ENCODE data around the gene TSPAN18.

Gene TSPAN18

GRCh38 chr11:44701276-44701675 lies 25.5 kb upstream of the TSPAN18 start:
- no peak for DNase-seq
- no peak for TF ChIP-seq POLR2A (IDR thresholded peaks at IDR 0.05; ENCODE audit: low read length)
- no peak for TF ChIP-seq GATA1 (IDR thresholded peaks at IDR 0.05; ENCODE audit: low read depth, low read length)

DNA sequence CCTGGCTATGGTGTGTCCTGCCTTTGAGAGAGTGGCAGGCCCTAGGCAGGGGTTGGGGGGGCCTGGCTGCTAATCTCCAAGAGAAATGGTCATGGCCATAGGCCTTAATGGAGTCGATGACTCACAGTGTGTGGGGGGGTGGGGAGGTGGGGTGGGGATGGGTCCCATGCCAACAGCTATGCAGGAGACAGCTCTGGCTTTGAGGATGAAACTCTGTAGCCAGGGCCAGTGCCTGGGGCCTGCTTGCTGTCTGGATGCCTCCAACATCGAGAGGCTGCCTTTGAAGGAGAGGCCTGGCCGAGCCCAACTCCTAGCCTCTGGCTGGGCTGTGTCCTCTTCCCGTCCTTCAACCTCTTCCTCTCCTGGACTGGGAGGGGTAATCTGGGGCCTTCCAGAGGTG lies 23.9 kb upstream of the TSPAN18 start:
- TF ChIP-seq POLR2A (IDR thresholded peaks at IDR 0.05; ENCODE audit: low read length), result no peak
- no peak for DNase-seq

- no peak for TF ChIP-seq GATA1 (IDR thresholded peaks at IDR 0.05; ENCODE audit: low read depth, low read length)
- no peak for TF ChIP-seq POLR2A (IDR thresholded peaks at IDR 0.05; ENCODE audit: low read length)
- no peak for DNase-seq
These were observed 19.7 kb upstream of the TSPAN18 start for GRCh38 chr11:44707094-44707493.

DNA sequence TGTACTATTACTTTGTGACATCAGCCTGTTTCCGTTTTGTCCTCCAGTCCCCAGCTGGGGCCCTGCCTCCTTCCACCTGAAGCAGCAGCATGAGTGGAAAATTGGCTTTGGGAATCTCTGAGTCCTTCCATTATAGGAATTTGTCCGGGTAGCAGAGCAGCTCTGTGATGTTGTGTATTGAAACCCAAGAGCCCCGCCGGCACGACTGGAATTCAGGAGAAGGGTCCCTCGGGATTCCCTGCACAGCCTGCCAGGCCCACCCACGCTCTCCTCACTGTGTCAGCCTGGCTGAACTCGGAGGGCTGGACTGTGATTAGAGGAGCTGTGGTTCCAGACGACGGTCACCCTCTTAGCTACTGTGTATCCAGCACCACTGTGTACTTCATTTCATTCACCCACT lies 18.8 kb upstream of the TSPAN18 start:
- TF ChIP-seq POLR2A (IDR thresholded peaks at IDR 0.05; ENCODE audit: low read length) (no peak), GATA1 (IDR thresholded peaks at IDR 0.05; ENCODE audit: low read depth, low read length) (no peak)
- no peak for DNase-seq

DNA sequence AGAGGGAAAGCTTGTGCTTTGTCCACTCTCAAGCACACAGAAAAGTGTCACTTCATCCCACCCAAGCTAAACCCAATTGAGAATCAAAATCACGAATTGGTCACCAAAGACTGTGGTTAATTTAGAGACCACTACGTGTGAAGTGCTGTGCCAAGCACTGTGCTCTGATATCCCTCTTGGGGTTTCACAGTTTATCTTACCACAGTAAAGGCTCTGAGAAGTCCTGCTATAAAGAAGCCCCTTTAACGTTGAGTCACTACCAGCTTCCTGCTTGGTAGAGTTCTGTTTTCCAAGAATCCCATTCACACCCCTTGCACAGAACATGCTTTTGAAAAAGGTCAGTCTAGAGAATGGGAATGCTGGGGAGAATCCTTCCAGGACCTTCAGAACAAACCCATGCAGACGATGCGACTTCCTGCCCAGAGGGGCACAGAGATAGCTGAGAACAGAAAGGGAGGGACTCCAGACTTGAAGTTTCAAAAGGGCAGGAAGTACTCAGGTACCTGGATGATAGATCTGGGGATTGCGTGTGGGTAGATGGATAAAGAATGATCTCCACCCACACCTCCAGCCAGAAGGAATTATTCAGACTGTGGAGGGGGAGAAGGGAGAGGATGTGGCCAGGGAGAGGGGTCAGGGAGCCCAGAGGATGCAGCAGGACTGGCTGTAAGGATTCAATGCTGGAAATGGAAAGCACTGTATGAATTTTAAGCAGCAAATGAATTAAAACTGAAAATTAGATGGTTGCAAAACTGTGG lies 18.1 kb upstream of the TSPAN18 start:
- TF ChIP-seq GATA1 (IDR thresholded peaks at IDR 0.05; ENCODE audit: low read depth, low read length) (no peak), POLR2A (IDR thresholded peaks at IDR 0.05; ENCODE audit: low read length) (no peak)
- no peak for DNase-seq

DNA sequence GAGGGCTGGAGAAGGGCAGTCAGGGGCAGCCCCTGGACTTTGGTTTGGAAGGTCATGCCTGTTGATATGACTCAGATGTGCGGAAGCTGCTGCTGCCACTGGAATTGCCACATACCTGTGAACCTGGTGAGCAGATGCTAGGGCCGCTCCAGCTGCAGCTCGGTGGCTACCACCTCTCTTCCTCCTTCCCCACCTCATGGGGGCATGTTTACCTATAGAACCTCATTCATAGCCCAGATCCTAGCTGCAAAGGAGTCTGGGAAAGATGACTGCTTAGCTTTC lies 17.5 kb upstream of the TSPAN18 start:
- TF ChIP-seq POLR2A (IDR thresholded peaks at IDR 0.05; ENCODE audit: low read length) (no peak), GATA1 (IDR thresholded peaks at IDR 0.05; ENCODE audit: low read depth, low read length) (no peak)

DNA sequence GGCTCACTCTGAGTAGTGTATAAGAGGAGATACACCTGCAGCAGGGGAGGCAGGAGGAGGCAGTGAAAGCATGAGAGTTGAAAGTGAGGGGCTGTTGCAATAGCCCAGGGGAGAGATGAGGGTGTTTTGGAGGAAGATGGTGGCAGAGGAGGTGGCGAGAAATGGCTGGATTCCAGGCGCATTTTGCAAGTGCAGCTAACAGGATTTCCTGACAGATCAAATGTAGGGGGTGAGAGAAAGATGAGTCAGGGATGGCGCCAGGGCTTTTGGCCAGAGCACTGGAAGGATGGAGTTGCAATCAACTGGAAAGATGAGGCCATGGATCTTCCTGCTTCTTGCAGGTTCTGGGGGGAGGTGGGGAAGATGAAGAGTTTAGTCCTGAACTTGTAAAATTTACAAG lies 16.8 kb upstream of the TSPAN18 start:
- TF ChIP-seq GATA1 (IDR thresholded peaks at IDR 0.05; ENCODE audit: low read depth, low read length) (no peak), POLR2A (IDR thresholded peaks at IDR 0.05; ENCODE audit: low read length) (no peak)
- no peak for DNase-seq

More for the DNA sequence above, 17.5 kb upstream of the TSPAN18 start:
- DNase-seq, result no peak

DNA sequence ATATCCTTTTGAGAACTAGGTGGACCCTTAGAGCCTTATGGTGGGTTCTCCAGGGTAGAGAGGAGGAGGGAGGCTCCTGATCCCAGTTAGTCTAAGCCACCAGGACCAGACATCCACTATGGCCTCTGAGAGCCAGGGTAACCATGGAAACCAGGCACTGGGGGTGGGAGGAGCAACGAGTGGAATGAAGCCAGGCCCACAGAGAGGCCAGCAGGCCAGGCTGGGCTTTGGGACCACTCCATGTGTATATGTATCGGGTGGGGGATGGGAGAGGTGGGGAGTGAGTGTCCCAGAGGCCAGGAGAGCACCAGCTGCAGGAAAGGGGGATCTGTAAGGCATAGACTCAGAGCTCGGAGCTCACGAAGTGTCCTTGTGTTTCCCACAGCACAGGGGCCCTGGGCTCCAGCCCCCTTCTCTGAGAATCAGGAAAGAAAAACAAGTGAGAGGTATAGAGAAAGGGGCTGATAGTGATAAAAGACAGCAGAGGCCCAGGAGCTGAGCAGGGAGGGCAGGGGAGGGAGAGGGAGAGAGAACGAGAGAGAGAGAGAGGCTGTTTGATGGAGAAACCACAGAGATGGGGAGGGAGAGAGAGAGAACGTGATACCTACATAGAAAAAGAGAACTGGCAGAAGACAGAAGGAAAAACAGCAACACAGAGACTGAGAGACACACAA lies 15.5 kb upstream of the TSPAN18 start:
- no peak for DNase-seq
- TF ChIP-seq GATA1 (IDR thresholded peaks at IDR 0.05; ENCODE audit: low read depth, low read length), result no peak
- no peak for TF ChIP-seq POLR2A (IDR thresholded peaks at IDR 0.05; ENCODE audit: low read length)

- TF ChIP-seq POLR2A (IDR thresholded peaks at IDR 0.05; ENCODE audit: low read length) (no peak), GATA1 (IDR thresholded peaks at IDR 0.05; ENCODE audit: low read depth, low read length) (no peak)
- DNase-seq, result no peak
These were observed 14.8 kb upstream of the TSPAN18 start for GRCh38 chr11:44711787-44712608.

- TF ChIP-seq POLR2A (IDR thresholded peaks at IDR 0.05; ENCODE audit: low read length), result no peak
- no peak for DNase-seq
These were observed 13.7 kb upstream of the TSPAN18 start for GRCh38 chr11:44713022-44713421.

GRCh38 chr11:44716256-44716655 lies 10.5 kb upstream of the TSPAN18 start:
- TF ChIP-seq GATA1 (IDR thresholded peaks at IDR 0.05; ENCODE audit: low read depth, low read length) (no peak), POLR2A (IDR thresholded peaks at IDR 0.05; ENCODE audit: low read length) (no peak)
- no peak for DNase-seq

DNA sequence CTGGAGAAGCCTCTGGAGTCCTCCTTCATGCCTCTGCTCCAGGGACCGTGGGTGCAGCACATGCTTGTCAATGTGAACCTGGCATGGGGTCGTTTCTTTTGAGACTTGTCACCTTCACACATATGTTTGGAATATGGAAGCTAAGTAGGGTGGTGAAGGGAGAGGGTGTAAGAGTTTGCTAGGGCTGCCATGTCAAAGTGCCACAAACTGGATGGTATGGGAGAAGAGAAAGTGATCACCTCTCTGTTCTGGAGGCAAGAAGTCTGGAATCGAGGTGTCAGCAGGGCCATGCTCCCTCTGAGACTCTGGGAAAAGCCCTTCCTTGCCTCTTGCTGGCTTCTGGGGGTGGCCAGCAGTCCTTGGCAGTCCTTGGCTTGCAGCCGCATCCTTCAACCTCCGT lies 8.7 kb upstream of the TSPAN18 start:
- DNase-seq, result no peak
- no peak for TF ChIP-seq POLR2A (IDR thresholded peaks at IDR 0.05; ENCODE audit: low read length)
- TF ChIP-seq GATA1 (IDR thresholded peaks at IDR 0.05; ENCODE audit: low read depth, low read length), result no peak

DNA sequence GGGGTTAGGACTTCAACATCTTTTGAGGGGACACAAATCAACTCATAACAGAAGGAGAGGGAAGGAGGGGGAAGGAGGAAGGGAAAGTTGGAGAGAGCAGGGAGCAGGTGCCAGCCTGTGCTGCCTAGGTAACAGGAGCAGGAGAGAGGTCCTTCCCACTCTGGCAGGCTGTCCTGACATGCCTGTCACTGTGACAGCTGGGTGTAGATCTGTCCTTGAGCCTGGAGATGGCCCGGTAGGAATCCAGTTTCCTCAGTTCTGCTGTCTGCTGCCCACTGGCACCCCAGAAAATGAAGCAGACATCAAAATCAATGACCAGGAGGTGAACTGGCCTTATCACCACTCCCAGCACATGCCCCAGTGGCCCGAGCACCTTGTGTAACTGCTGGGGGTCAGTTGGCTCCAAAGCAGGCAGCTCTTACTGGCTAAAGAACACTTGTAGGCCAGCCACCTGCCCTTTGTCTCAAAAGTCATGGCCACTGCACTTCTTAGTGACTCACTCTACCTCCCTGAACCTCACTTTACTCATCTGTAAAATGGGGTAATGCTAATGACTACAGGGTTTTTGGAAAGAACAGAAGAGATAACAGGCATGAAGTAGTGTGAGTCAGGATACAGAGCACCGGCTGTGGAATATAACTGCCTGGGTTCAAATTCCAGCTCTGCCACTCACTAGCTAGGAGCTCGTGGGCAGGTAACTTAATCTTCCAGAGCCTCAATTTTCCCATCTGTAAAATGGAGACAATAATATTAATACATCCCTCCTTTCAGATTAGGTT lies 8.0 kb upstream of the TSPAN18 start:
- no peak for DNase-seq

More for the DNA sequence above, 8.0 kb upstream of the TSPAN18 start:
- TF ChIP-seq GATA1 (IDR thresholded peaks at IDR 0.05; ENCODE audit: low read depth, low read length) (no peak), POLR2A (IDR thresholded peaks at IDR 0.05; ENCODE audit: low read length) (no peak)

Measured in erythroblast (primary cell).